Mesodermal cell (in vitro differentiated cells): Measurements from ENCODE around the gene NIT1.

ENCODE experiments used
- H3K27ac ChIP-seq: 2 replicates; pipeline ENCODE4 v1.7.0; 2013; ENCODE audit warnings: mild to moderate bottlenecking, low read depth, low read length, moderate library complexity; ENCODE audit not compliant: severe bottlenecking
- H3K36me3 ChIP-seq: 2 replicates; pipeline ENCODE4 v1.7.1; 2013; ENCODE audit warnings: mild to moderate bottlenecking, low read length, moderate library complexity; ENCODE audit not compliant: control insufficient read depth, insufficient read depth
- H3K4me1 ChIP-seq: one replicate; pipeline ENCODE4 v1.7.1; 2013; ENCODE audit warnings: mild to moderate bottlenecking, low read length; ENCODE audit not compliant: insufficient read depth, control insufficient read depth, poor library complexity, severe bottlenecking
- H3K4me3 ChIP-seq: 2 replicates; pipeline ENCODE4 v1.7.0; 2013; ENCODE audit warnings: low read length, control low read depth, mild to moderate bottlenecking; ENCODE audit not compliant: insufficient read depth, poor library complexity, severe bottlenecking; ENCODE audit errors: extremely low read depth
- H3K9me3 ChIP-seq: 2 replicates; pipeline ENCODE4 v1.7.1; 2013; ENCODE audit warnings: mild to moderate bottlenecking, low read length, moderate library complexity; ENCODE audit not compliant: control insufficient read depth
- WGBS, 2 experiments: methylation state at CpG; one replicate each; pipeline ENCODE4 v1.1.5; 2013; ENCODE audit warnings: missing lambda C conversion rate in 2 of 2; ENCODE audit not compliant: insufficient coverage in 2 of 2; 5-methylcytosine and 5-hydroxymethylcytosine counted together

NIT1 gene

GRCh38 chr1:161132410-161133219 lies 14.7 kb downstream of the NIT1 start, which contains the start of gene DEDD:
DEDD (minus strand) TSS chr1:161132667; CDS start chr1:161124462, 8,205 bp downstream.
- peaks cover 3% of the 10 kb centered on the region for H3K4me1 ChIP-seq
- WGBS, 2 experiments, result 0% methylated on average over 44 to 49 of the region's 68 CpGs
- peaks cover 38% of the 10 kb centered on the region for H3K36me3 ChIP-seq
- H3K27ac ChIP-seq, result peak within 1 kb of the TSS; percentile 99
- peak within 1 kb of the TSS; percentile 94 for H3K4me3 ChIP-seq
- no peaks in the 10 kb centered on the region for H3K9me3 ChIP-seq

- WGBS, 2 experiments, result 1% methylated on average over 9 to 11 of the region's 11 CpGs
- H3K4me3 ChIP-seq, result peak overlapping the region; percentile 94
- H3K36me3 ChIP-seq, result peaks cover 32% of the 10 kb centered on the region
- H3K27ac ChIP-seq, result peak overlapping the region; percentile 99
- peaks cover 9% of the 10 kb centered on the region for H3K4me1 ChIP-seq
- H3K9me3 ChIP-seq, result no peaks in the 10 kb centered on the region
These were observed 15.4 kb downstream of the NIT1 start for GRCh38 chr1:161133220-161133740.

- H3K36me3 ChIP-seq, result peaks cover 9% of the 10 kb centered on the region
- peaks cover 12% of the 10 kb centered on the region for H3K4me1 ChIP-seq
- H3K4me3 ChIP-seq, result no peak overlapping the region
- 89 to 91% methylated on average over 1 to 3 of the region's 3 CpGs for WGBS, 2 experiments
- H3K27ac ChIP-seq, result no peak overlapping the region
- H3K9me3 ChIP-seq, result no peaks in the 10 kb centered on the region
These were observed 20.0 kb downstream of the NIT1 start for GRCh38 chr1:161137881-161138280.

DNA sequence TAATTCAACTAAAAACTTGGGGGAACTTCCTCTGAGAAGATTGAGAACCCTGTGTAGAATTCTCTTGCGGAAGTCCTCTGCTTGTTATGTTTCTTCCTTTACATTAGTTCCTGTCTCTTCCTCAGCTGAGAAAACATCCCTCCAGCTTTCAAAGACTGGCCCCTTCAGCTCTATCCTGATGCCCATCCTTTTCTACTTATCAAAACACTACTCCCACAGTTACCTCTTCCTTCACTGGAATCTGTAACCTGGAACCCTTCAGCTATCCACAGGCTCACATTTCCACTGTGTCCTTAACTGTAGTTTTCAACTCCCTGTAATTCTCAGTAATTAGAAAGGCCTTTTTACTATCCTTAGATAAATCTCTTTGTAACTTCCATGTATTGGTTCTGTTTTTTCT lies 20.5 kb downstream of the NIT1 start:
- H3K27ac ChIP-seq, result no peak overlapping the region

DNA sequence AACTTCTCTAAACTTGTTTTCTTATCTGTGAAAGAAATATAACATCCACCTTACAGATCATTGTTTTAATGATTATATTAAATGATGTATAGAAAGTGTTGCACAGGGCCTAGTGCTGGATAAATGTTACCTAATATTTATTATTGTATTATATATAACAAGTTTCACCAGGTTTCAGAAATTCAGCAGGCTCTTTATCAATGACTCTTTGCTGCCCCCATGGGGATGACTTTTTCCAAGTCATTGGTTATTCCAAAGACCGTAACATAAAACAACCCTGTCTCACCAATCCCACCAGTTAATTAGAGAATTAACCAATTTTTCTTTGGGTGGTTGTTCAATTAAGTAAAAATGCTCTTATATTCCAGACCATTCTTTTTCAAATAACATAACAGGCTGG lies 21.9 kb downstream of the NIT1 start:
- no peak overlapping the region for H3K4me3 ChIP-seq
- H3K36me3 ChIP-seq, result peaks cover 9% of the 10 kb centered on the region
- WGBS, 2 experiments, result no CpG with 5 or more reads among the region's 1 CpG
- no peaks in the 10 kb centered on the region for H3K9me3 ChIP-seq
- no peak overlapping the region for H3K27ac ChIP-seq
- peaks cover 12% of the 10 kb centered on the region for H3K4me1 ChIP-seq

More for the DNA sequence above, 20.5 kb downstream of the NIT1 start:
- no peak overlapping the region for H3K4me3 ChIP-seq
- peaks cover 12% of the 10 kb centered on the region for H3K4me1 ChIP-seq
- H3K36me3 ChIP-seq, result peaks cover 9% of the 10 kb centered on the region
- 88 to 100% methylated on average over 1 of the region's 1 CpG for WGBS, 2 experiments
- H3K9me3 ChIP-seq, result no peaks in the 10 kb centered on the region

DNA sequence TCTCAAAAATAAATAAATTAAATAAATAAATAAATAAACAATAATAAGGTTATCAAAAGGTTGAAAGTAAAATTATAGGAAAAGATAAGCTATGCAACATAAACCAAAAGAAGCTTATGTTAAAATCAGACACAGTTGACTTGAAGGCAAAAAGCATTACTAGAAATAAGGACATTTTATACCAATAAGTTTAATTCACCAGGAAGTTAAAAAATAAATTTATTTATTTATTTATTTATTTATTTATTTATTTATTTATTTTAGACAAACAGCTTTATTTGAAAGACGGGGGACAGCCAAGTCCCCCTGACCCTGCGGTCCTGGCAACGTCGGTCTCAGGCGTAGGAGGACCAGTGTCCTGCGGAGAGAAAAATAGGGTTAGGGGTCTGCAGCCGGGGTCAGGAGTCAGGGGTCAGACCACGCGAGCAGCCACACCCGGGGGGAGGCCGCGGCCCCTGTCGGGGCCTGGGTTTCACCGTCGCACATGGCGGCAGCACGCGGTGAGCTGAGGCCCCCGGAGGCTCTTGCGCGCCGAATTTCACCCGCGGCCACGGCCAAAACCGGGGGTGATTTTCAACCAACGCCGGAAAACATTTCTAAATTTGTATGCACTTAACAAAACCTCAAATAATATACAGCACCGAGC lies 23.0 kb downstream of the NIT1 start:
- Histone ChIP-seq H3K27ac (no peak overlapping the region), H3K36me3 (peaks cover 3% of the 10 kb centered on the region)
- WGBS, 2 experiments, result 95 to 96% methylated on average over 25 to 28 of the region's 29 CpGs

DNA sequence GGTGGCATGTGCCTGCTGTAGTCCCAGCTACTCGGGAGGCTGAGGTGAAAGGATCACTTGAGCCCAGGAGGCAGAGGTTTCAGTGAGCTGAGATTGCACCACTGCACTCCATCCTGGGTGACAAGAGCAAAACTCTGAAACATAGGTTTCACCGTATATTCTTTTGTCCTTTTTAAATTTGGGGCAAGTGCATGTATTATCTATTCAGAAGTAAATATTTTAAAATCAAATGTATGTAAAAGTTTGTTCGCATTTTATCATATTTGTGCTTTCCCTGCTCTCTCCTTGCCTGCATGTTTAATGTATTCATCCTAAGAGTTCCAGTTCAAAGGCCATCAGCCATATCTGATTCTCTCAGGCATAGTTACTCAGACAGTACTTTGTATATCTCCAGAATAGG lies 27.9 kb downstream of the NIT1 start:
- no peaks in the 10 kb centered on the region for H3K36me3 ChIP-seq
- no peaks in the 10 kb centered on the region for H3K9me3 ChIP-seq
- H3K4me3 ChIP-seq, result no peak overlapping the region
- WGBS, 2 experiments, result 71 to 78% methylated on average over 1 of the region's 3 CpGs
- H3K4me1 ChIP-seq, result no peaks in the 10 kb centered on the region
- H3K27ac ChIP-seq, result no peak overlapping the region

More for the DNA sequence above, 23.0 kb downstream of the NIT1 start:
- H3K4me3 ChIP-seq, result no peak overlapping the region
- H3K9me3 ChIP-seq, result no peaks in the 10 kb centered on the region
- peaks cover 12% of the 10 kb centered on the region for H3K4me1 ChIP-seq

DNA sequence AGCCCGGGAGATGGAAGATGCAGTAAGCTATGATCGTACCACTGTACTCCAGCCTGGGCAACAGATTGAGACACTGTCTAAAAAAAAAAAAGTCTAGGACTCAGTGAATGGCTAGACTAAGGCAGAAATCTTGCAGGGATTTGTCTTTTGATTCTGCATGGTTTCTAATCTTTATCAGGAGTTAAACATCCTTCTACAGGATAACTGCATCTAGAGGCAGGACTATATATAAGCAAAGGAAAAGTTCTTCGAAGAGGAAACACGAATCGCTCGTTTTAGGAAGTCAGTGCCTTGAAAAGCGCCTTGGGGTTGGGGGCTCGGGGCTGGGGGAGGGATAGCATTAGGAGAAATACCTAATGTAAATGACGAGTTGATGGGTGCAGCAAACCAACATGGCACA lies 35.3 kb downstream of the NIT1 start:
- Histone ChIP-seq H3K27ac (peak overlapping the region; percentile 36), H3K36me3 (peaks cover 18% of the 10 kb centered on the region), H3K4me3 (peak overlapping the region; percentile 73), H3K4me1 (no peaks in the 10 kb centered on the region), H3K9me3 (no peaks in the 10 kb centered on the region)
- WGBS, 2 experiments, result 100% methylated on average over 2 of the region's 9 CpGs

- Histone ChIP-seq H3K27ac (peak within 1 kb of the TSS; percentile 95), H3K4me1 (no peaks in the 10 kb centered on the region), H3K9me3 (no peaks in the 10 kb centered on the region), H3K36me3 (peaks cover 24% of the 10 kb centered on the region), H3K4me3 (peak within 1 kb of the TSS; percentile 73)
- 1% methylated on average over 26 to 30 of the region's 33 CpGs for WGBS, 2 experiments
These were observed 35.9 kb downstream of the NIT1 start, which contains the start of gene UFC1 for GRCh38 chr1:161153682-161154337. UFC1 (plus strand) TSS chr1:161153978; CDS start chr1:161153998, 20 bp downstream.

DNA sequence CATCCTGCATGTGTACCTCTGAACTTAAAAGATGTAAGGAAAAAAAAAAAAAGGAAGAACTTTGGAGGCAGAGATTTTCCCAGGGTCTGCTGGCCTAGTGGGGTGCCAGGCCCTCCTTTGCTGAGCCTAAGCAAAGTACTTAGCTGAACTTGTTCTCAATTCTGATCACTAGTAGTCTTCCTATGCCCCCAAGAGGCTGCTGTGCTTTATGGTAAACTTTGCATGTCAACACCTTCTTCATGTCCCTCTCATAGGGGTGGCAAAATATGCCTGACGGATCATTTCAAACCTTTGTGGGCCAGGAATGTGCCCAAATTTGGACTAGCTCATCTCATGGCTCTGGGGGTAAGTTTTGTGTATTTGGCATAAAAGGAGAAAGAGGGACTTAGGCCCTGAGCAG lies 40.0 kb downstream of the NIT1 start:
- Histone ChIP-seq H3K36me3 (peaks cover 47% of the 10 kb centered on the region), H3K4me3 (no peak overlapping the region)
- WGBS, 2 experiments, result 100% methylated on average over 1 of the region's 1 CpG

More for the DNA sequence above, 40.0 kb downstream of the NIT1 start:
- H3K27ac ChIP-seq, result no peak overlapping the region
- no peaks in the 10 kb centered on the region for H3K9me3 ChIP-seq
- peaks cover 4% of the 10 kb centered on the region for H3K4me1 ChIP-seq
